ENCODE measurements around the gene MS4A7.
A peak's percentile ranks its signal among the peaks of the same experiment; 100 is the strongest.
"Not testable (repeated sequence)": the region's sequence is repeated elsewhere in the genome, so short reads cannot be mapped to it uniquely, and the experiment has no call there.

MS4A7 gene, protein sequence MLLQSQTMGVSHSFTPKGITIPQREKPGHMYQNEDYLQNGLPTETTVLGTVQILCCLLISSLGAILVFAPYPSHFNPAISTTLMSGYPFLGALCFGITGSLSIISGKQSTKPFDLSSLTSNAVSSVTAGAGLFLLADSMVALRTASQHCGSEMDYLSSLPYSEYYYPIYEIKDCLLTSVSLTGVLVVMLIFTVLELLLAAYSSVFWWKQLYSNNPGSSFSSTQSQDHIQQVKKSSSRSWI

DNA sequence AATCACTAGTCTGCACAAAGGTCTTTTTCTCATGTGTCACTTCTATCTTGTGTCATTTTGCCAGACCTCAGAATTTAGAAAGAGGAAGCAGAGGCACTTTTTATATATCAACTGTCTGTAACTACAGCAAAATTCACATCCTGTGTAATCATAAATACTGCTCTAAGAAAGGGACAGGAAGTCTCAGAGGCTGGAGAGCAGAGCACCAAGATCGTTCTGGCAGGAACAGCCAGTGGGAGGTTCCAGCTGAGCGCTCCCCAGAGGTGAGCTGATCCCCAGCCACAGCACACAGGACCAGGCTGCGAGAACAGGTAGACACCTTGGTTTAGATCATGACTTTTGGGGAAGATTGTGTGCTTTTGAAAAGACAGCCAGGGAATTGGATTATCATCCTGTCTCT is at the start of gene MS4A7:
Gene MS4A7 (plus strand): TSS at position 179 of the 400 bp plus-strand sequence. CDS start 4,610 bp downstream, outside the sequence.
- DNase-seq, result no peak

DNA sequence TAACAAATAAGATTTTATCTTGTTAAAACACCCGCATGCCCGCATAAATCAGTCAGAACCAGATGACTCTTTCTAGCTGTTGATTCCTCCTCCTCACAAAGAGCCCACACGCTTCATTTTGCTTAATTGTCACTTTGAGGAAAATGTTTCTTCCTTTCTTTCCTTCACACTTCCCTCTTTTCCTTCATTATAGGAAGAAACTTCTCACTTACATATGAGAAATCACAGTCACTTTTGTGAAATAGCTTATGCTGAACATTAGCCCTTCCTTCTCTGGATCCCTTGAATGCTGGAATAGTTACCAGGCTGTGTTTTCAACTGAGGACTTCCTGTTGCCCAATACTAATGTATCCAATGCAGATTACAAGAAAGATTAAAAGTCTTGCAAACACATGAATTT is 45.5 kb upstream of the MS4A7 start:
- DNase-seq, result no peak

DNA sequence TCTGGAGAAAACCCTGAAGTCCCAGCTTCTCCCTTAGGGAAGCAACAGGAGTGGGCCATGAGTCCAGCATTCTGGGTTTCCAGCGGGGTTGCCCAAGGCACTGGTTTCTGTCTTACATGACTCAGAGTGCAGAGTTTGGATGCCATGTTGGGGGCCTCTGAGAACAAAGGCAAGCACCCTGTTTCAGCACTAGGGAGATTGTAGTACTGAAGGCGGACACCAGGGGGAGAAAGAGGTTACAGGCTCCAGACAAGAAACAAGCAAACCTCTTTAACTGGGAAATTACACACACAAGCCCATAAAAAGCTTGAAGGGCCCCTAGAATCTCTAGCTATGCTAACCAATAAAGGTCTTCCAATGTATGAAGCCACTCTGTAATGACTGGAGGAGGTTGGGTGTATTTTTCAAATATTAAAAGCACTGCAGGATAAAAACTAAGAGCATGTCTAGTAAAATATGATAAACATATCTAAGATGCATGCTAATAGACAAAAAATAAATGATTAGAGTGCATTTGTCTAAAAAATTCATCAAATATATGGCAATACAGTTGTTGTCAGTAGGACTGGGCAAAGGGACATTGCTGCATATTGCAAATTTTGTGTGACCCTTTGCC is 44.2 kb upstream of the MS4A7 start:
- DNase-seq, result peak; percentile 59

DNA sequence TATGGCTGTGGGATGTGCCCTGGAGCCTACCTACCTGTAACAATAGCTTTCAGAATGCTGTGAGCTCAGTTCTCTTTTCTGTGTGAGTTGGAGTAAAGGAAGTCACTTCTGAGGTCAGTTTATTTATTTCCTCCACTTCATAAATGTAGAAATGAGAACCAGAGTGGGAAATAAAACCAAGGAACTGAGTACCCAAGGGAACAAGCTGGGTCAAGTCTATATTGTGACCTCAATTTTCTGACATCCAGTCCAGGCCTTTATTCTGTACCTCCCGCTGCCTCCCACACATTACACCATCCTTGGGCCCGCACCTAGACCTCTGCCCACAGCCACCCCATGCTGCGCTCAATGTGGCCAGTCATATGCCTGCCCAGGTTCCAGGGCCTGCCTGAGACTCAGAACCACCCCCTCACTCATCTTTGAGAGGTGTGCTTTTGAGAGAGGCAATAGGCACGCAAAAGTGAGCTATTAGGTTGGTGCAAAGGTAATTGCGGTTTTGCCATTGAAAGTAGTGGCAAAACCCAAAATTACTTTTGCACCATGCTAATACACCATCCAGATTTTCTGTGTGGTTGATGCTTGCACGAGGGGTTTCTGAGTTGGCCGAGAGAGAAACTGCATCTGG is 41.5 kb upstream of the MS4A7 start:
- DNase-seq, result no peak

DNA sequence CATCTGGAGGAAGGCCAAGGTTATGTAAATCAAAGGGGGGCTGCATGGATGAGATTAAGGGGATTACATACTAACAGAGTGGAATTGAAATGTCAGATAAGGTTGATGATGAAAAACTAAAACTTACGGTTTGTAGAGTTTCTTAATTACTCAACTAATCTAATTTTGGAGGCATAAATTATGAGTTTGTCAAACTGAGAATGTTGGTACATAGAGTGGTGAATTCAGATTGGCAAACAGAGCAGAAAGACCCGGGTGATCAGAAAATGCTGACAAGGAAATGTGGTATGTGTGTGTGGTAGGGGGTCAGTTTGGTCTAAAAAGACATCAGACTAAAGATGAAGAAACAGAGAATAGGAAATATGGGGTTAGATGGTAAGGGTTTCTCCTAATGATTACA is 40.3 kb upstream of the MS4A7 start:
- DNase-seq, result no peak

DNA sequence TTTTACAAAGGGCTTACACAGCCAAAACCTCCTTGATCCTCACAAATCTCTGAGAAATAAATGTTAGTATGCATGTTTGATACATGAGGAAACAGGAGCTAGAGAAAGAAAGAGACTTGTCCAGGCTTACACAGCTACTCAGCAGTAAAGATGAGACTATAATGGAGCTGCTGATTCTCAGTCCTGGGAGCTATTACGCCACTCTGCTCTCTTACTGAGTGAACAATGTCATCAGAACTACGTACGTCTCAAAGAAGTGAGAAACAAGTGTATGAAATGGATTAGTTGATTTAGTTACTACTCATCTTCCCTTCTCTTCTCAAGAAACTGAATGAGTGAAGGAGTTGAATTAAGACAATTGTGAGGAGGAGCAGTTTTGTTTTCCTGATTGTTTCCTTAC is 39.0 kb upstream of the MS4A7 start:
- DNase-seq, result no peak

DNA sequence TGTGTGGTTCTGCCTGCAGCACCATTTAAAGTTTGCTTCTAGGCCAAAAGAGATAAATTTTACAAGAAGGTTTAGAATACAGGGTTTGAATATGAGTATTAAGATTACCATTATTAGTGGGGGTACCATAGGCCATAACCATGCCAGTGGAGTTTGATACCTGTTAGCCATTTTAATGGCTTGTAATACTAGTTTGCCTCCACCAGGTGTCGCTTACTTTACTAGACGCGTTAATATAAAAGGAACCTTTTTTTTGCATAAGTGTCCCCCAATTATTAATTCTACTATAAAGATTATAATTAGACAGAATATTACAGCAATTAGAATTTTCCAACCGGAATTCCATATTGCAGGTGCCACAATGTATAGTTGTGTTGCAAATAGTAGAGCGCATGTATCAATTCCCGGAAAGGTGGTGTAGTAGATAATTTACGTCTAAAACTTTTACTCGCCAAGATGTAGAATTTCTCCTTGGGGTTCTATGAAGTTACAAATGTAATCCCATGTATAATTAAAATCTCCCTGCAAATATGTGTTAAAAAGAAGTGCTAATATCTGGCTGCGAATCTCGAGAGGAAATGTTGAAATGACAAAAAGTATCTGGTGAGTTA is 35.1 kb upstream of the MS4A7 start:
- DNase-seq, result no peak

DNA sequence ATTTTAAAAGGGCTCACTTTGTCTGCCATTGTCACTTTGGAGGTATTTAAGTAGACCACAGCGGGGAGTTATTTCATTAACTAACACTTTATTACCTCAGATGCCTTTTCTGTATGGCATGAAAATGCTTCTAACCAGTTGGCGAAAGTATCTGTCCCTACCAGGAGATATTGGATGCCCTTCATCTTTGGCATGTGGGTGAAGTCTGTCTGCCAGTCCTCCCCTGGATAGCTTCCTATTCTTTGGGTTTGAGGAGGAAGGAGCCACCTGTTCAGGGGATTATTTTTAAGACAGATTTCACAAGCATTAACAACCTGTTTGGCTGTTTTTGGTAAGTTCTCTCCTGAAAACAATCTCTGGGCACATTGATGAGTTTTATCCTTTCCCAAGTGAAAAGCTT is 34.2 kb upstream of the MS4A7 start:
- no peak for DNase-seq

DNA sequence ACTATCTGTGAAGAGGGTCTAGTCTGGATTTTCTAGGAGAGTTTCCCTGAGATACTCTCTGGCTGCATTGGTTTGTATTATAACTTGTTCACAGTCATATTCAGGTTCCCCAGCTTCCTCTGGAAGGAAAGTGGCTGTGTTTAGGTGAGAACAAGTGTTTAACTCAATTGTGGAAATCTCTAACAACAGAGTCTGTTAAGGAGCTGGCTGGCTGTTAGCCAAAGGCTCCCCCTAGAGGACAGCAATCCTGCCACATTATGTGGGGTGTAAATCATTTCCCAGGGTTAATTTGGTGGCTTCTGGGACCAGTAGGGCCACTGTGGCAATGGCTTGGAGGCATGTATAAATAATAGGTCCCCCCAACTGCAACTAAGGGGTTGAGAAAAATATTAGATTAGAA is 32.8 kb upstream of the MS4A7 start:
- no peak for DNase-seq

DNA sequence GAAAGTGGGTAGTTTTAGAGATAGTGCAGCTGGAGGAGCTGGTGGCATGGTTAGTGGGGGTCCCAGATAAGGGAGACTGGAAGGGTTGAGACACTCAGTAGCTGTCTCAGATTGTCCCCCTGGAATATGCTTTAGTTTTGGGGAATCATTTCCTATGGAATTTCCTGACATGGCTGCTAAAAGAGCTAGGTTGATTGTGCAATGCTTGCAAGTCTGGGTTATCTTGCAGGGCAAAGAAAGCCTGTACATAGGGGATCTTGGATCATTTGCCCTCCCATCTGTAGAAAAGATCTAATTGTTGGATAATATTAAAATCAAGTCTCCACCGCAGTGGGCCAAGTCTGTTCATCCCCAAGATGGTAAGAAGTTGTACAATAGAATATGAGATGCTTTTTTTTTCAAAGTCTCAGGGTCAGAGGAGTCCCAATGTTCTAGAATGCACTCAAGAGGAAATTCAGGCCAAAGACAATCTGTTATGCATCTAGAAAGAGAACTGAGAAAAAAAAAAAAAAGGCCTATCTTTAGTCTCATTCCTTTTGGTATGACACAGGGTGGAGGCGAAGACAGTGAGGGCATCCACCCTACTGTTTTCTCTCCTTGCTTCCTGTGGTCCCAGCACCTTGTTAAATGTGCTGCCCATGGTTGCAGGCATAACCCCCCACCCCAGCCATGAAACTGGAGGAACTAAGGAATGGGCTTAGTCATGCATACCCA is 31.1 kb upstream of the MS4A7 start:
- no peak for DNase-seq

DNA sequence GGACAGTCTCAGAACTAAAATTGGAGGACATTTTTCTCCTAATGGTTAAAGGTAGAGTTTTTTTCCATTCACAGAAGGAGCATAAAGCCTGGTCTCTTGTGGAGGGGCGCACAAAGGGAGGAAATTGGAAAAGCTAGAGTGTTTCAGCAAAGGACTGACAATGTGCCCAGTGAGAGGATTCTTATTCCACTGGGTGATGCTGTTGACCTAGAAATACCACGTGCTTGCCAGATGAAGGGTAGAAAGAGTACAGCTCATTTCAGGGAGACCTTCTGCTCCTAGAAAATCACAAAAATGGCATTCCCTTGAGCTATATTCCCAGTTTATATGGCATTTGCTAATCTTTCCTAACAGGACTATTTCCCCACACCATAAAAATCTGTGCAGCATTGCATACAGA is 30.2 kb upstream of the MS4A7 start:
- DNase-seq, result no peak

DNA sequence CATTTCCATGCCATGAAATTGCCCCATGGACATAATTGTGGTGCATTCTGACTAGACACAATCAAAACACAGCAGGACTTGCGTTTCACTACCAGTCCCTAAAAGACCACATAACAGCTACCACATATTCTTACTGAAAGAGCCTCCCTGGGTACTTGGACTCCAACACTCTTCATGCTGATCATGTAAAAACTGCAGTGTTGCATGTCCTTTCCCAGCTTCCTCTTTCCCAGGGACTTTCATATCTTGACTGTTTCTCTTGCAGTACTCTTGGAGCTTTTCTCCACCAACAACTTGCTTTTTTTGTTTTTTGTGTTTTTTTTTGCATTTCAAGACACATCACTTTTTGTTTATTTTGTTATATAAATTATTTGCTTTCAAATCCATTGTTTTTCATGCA is 28.3 kb upstream of the MS4A7 start:
- no peak for DNase-seq

DNA sequence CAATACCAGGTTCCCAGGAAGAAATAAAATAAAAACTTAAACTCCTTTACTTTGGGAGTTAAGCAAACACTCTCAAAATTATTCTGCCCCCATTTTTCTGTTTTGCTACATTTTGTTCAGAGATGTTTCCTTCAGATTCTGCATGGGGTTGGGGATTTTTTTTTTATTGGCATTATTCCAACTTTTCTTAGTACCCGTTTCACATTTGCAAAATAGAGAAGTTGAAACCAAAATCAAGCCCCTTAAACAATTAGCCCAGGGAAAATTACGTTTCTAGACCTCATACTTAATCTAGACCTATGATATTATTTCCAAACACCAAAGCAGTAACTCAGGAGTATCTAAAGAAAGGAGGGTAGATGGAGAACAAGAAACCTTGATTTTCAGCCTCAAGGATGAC is 20.6 kb upstream of the MS4A7 start:
- DNase-seq, result no peak

DNA sequence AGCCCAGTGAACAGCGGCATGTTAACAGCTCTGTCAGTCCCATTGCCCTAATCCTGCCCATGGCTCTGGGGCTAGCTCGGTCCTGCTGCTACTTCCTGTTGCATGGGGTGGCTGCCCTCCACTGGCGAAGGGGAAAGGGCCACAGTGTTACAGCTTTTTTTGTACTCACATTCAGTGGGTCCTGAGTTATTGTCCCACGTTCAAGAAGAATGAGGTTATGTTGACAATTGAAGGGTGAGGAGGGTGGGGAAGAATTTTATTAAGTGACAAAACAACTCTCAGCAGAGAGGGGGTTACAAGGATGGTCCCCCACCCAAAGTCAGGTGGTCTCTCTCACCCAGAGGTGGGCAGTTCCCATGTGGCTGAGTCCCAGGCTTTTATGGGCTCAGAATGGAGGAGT is 17.7 kb upstream of the MS4A7 start:
- DNase-seq, result no peak

DNA sequence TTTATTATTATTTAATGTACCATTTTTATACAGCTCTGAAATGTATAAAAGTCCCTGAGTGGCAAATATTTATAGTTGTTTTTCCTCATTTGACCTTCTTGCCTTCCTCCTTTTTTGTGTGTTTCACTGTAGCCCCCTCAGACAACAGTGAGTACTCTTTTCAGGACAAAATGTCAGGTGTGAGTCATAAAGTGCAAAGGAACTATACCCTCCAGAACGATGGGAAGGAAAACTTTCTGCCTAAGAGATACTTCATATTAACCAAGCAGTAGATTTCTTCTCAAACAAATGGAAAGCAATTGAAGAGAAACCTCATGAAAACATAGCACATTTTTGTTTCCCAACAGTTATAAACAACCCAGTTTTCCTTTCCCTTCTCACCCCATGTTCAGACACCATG is 16.1 kb upstream of the MS4A7 start:
- DNase-seq, result no peak

DNA sequence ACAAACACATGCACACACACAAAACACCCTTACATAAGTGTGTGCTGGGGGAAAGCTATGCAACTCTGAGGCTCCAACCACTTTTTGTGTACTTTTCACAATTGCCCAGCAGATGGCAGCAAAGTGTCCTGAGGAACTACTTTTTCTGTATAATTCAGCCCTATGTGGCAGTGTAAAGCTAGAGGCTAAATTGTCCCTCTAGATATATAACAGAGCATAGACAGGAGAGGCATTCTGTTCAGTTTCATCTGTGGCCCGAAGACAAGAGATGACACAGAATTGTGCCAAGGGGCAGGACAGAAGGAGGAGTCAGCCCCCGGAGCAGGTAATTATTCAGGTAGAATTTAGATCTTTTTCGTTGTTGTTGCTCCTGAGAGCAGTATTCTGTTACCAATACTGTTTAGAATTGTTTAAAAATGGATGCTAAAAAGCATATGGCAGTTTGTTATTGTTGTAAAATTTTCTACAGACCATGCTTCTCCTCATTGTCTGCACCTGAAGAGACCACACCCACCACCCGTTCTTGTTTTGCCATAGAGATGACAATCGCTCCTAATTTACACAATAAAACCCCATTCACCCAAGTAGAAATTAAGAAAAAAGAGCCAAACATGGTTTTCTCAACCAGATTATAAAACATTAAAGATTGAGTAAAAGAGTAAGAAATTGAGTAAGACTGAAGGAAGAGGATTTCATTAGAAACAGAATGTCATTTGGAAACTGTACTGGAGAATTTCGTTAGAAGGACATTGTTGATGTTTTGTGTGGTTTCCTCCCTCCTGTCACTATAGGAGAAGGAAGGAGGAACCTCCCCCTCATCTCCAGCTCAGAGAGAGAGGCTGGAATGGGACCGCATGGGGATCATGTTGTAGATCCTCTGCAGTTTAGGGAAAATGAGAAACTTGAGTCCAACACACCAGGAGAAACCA is 14.5 kb upstream of the MS4A7 start:
- DNase-seq, result peak; percentile 41

DNA sequence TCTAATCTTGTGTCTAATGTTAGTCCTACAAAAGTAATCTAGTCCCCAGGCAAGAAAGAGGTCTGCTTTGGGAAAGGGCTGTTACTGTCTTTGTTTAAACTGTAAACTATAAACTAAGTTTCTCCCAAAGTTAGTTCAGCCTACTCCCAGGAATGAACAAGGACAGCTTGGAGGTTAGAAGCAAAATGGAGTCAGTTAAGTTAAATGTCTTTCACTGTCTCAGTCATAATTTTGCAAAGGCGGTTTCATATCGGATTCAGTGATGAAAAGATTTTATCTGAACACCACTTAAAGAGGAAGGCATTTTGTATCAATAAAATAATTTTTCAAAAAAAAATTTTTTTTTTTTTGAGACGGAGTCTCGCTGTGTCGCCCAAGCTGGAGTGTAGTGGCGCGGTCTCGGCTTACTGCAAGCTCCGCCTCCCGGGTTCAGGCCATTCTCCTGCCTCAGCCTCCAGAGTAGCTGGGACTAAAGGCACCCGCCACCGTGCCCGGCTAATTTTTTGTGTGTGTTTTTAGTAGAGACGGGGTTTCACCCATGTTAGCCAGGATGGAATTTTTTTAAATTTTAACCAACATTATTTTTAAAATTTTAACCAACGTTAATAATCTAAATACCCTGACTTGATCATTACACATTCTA is 11.9 kb upstream of the MS4A7 start:
- not testable (repeated sequence) for DNase-seq

DNA sequence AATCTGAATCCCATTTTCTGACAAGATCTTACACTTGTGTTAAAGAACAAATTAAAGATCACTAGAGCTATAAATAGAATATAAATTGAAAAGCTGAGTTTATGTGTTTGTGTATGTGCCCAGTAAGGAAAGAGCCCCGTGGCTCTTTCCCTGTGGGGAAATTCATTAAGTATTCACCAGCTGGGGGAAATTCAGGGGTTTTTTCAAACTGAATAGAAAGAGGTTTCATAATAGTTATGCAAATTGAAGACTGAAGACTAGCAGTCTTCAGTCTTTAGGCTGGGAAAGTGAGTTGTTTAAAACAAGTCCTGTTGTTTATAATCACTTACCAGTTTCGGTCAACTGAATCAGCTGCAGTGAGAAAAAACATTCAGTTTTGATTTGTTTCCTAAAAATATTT is 11.3 kb upstream of the MS4A7 start:
- no peak for DNase-seq

DNA sequence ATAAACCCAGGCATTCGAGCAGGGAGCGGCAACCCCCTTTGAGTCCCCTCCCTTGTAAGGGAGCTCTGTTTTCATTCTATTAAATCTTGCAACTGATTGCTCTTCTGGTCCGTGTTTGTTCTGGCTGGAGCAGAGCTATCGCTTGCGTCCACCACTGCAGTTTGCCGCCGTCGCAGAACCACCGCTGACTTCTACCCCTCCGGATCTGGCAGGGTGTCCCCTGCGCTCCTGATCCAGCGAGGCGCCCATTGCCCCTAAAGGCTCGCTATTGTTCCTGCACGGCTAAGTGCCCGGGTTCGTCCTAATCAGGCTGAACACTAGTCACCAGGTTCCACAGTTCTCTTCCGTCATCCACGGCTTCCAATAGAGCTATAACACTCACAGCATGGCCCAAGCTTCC is 10.4 kb upstream of the MS4A7 start:
- no peak for DNase-seq

DNA sequence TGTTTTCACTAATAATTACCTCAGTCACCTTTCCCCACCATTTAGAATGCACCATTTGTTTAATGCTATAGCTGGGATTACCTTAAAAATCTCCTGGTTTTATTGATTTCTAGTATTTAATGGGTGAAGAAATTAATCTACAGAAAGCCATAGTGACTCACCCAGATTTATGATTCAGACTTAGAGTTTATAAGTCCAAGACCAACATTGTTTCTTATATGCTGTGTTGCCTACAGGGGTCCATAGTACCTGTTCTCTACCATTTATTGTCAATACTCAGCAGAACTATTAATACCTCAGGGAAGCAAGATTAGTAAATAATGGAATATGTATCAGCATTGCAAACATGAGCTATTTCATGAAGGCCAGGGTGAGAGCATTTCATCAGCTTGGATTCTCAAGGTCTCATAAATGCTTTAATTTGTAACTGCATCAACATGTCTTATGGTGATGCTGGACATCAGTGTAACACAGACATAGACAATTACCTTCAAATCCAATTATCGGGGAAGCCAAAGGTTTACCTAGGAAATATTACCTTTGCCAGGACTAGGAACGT is 8.0 kb upstream of the MS4A7 start:
- DNase-seq, result no peak

DNA sequence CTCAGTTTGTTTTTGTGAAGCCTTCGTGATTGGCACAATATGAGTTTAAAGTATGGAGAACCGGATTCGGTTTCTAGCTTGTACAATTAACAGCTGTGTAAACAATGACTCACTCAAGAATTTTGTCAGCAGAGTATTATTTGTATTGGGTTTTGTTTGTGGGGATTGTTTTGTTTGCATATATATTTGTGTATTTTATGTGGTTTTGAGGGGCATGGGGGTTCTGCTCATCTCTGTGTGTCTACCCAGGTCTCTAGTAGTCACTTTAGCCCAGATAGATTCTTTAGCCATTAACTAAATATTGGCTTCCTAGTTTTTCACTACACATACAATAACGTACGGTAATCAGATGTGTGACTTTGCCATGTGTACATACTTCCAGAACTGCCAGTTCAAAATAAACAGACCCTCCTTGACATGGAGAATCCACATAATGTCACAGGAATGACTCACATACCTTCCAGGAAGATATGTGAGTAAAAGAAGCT is 7.5 kb upstream of the MS4A7 start:
- no peak for DNase-seq
